Suprapubic skin (tissue), 4 donors: ENCODE results near the gene DHFR. TPM values are rescaled to one million over a fixed set of nuclear protein-coding genes. Genes with fewer than 3 reads are reported as not detected.

Experiments
- DNase-seq, 2 donors: peaks; one replicate each; pipeline ENCODE4 v3.0.0-alpha.2; 2019; ENCODE audit warnings: low spot score in 2 of 2
- H3K27ac ChIP-seq: fragments of 200-600 bp; sonication (generic); one replicate; pipeline ENCODE4 v1.5.1; 2019
- H3K27me3 ChIP-seq: fragments of 200-600 bp; sonication (generic); one replicate; pipeline ENCODE4 v1.5.1; 2019
- H3K36me3 ChIP-seq: fragments of 200-600 bp; sonication (generic); one replicate; pipeline ENCODE4 v1.5.1; 2019
- H3K4me1 ChIP-seq: fragments of 200-600 bp; sonication (generic); one replicate; pipeline ENCODE4 v1.5.1; 2019
- H3K4me3 ChIP-seq: fragments of 200-600 bp; sonication (generic); one replicate; pipeline ENCODE4 v1.5.1; 2019; ENCODE audit warnings: mild to moderate bottlenecking
- H3K9me3 ChIP-seq: fragments of 200-600 bp; sonication (generic); one replicate; pipeline ENCODE4 v1.5.1; 2019
- CTCF ChIP-seq, 2 donors: fragments of 200-600 bp in 1 of 2; fragments of 450-650 bp in 1 of 2; sonication (generic) in 1 of 2; IDR thresholded peaks; one replicate each; pipeline ENCODE4 v1.5.1; 2016 to 2019; ENCODE audit warnings: antibody characterized with exemption in 2 of 2, mild to moderate bottlenecking in 1 of 2, moderate library complexity in 1 of 2
- EP300 ChIP-seq: sonication (generic); formaldehyde crosslinking; IDR thresholded peaks from one replicate; pipeline ENCODE4 v1.6.1; 2017; ENCODE audit warnings: antibody characterized with exemption
- POLR2A ChIP-seq, 2 donors: fragments of 450-650 bp; IDR thresholded peaks; one replicate each; pipeline ENCODE4 v1.6.1; 2017; ENCODE audit warnings: antibody characterized with exemption in 2 of 2, mild to moderate bottlenecking in 2 of 2, moderate library complexity in 2 of 2
- POLR2AphosphoS5 ChIP-seq, 3 donors: sonication (generic); formaldehyde crosslinking; IDR thresholded peaks; one replicate each; pipeline ENCODE4 v1.6.1; 2017; ENCODE audit warnings: antibody characterized with exemption in 3 of 3
- WGBS: methylation state at CpG from one replicate; pipeline ENCODE4 v1.1.5; 2018; 5-methylcytosine and 5-hydroxymethylcytosine counted together
- total RNA-seq, 4 donors: library from RNA; depleted of rRNA; stranded (reverse); fragments of >200 nt; gene quantifications; one replicate each; pipeline ENCODE4 v1.1.0, GENCODE V29; 2016

The DHFR gene
- total RNA-seq, 4 donors from 2014 or later, result 4.9 to 6.8 (median 5.1) TPM

GRCh38 chr5:80577707-80578106 is 77.1 kb downstream of the DHFR start:
- Histone ChIP-seq H3K9me3 (no peaks in the 10 kb centered on the region), H3K4me3 (no peak overlapping the region), H3K27ac (no peak overlapping the region), H3K36me3 (no peaks in the 10 kb centered on the region), H3K27me3 (peaks cover 19% of the 10 kb centered on the region), H3K4me1 (no peaks in the 10 kb centered on the region)
- WGBS, result 16% methylated on average over 5 of the region's 5 CpGs
- no peak for DNase-seq
- no peak for TF ChIP-seq POLR2A (IDR thresholded peaks at IDR 0.05)
- TF ChIP-seq CTCF (IDR thresholded peaks at IDR 0.05), result no peak
- no peak for TF ChIP-seq POLR2AphosphoS5 (IDR thresholded peaks at IDR 0.05)
- no peak for TF ChIP-seq EP300

DNA sequence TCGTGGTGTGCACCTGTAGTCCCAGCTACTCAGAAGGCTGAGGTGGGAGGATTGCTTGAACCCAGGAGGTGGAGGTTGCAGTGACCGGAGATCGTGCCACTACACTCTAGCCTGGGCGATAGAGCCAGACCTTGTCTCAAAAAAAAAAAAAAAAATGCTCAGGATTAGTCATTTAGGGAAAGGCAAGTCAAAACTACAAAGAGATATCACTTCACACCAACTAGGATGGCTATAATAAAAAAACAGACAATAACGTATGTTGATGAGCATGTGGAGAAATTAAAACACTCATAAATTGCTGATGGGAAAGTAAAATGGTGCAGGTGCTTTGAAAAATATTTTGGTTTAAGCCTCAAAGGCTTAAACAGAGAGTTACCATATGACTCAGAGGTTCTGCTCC is 78.4 kb downstream of the DHFR start:
- DNase-seq, result no peak
- no peaks in the 10 kb centered on the region for H3K9me3 ChIP-seq
- H3K27me3 ChIP-seq, result peaks cover 30% of the 10 kb centered on the region
- H3K4me3 ChIP-seq, result no peak overlapping the region
- WGBS, result 87% methylated on average over 5 of the region's 5 CpGs
- H3K36me3 ChIP-seq, result no peaks in the 10 kb centered on the region
- no peaks in the 10 kb centered on the region for H3K4me1 ChIP-seq
- TF ChIP-seq POLR2AphosphoS5 (IDR thresholded peaks at IDR 0.05), result no peak
- TF ChIP-seq POLR2A (IDR thresholded peaks at IDR 0.05), result no peak
- TF ChIP-seq EP300, result no peak
- no peak for TF ChIP-seq CTCF (IDR thresholded peaks at IDR 0.05)
- H3K27ac ChIP-seq, result no peak overlapping the region

Other genes with a start within 250 kb of the DHFR start
- 10 to 100 TPM; 12.4 to 45.7 (median 23.3) TPM for gene ZFYVE16, start 246.9 kb downstream of the DHFR start, total RNA-seq
- gene FAM151B, start 166.9 kb downstream of the DHFR start, total RNA-seq, result 1 to 10 TPM in 3 of 4 donors, under 1 TPM in 1; 0.56 to 3.3 (median 2.0) TPM
- gene ANKRD34B, start 84.7 kb downstream of the DHFR start, total RNA-seq, result not detected
- 10 to 100 TPM; 11.0 to 15.0 (median 12.4) TPM for gene MSH3, start 331 bp downstream of the DHFR start, total RNA-seq